Glutamatergic neuron (in vitro differentiated cells): ENCODE results near the gene TBC1D9. TPM values are rescaled to one million over a fixed set of nuclear protein-coding genes. Genes with fewer than 3 reads are reported as not detected.

ENCODE experiments used
- DNase-seq: peaks from one replicate; pipeline ENCODE4 v3.0.0; 2022
- H3K27ac Mint-ChIP-seq: one replicate; pipeline ENCODE4 v1.8.0; 2020; ENCODE audit warnings: mild to moderate bottlenecking, mixed read lengths, inconsistent platforms; ENCODE audit not compliant: unreplicated experiment
- H3K27me3 Mint-ChIP-seq: one replicate; pipeline ENCODE4 v1.8.0; 2020; ENCODE audit warnings: mild to moderate bottlenecking, moderate library complexity, mixed read lengths, inconsistent platforms; ENCODE audit not compliant: unreplicated experiment
- H3K36me3 Mint-ChIP-seq: one replicate; pipeline ENCODE4 v1.8.0; 2020; ENCODE audit warnings: mild to moderate bottlenecking, mixed read lengths, inconsistent platforms; ENCODE audit not compliant: unreplicated experiment
- H3K4me1 Mint-ChIP-seq: one replicate; pipeline ENCODE4 v1.8.0; 2020; ENCODE audit warnings: mild to moderate bottlenecking, low read depth, mixed read lengths, inconsistent platforms; ENCODE audit not compliant: unreplicated experiment
- H3K4me3 Mint-ChIP-seq: one replicate; pipeline ENCODE4 v1.8.0; 2020; ENCODE audit warnings: mild to moderate bottlenecking, mixed read lengths, inconsistent platforms; ENCODE audit not compliant: unreplicated experiment
- H3K9me3 Mint-ChIP-seq: one replicate; pipeline ENCODE4 v1.8.0; 2020; ENCODE audit warnings: mild to moderate bottlenecking, moderate library complexity, mixed read lengths, inconsistent platforms; ENCODE audit not compliant: unreplicated experiment
- total RNA-seq: library from RNA; stranded (reverse); fragmentation: NEBNext Ultra II Directional; extraction: Animal tissue kit (Norgen Biotek cat#: 25700); gene quantifications from one replicate; pipeline ENCODE4 v1.2.1, GENCODE V29; 2021; ENCODE audit not compliant: unreplicated experiment
- TF ChIP-seq, protein P1 (sequence below): fragments of 200-600 bp; sonication (generic); IDR thresholded peaks from one replicate; pipeline ENCODE4 v1.5.0; 2021; ENCODE audit not compliant: partially characterized antibody, unreplicated experiment

The TBC1D9 gene
- total RNA-seq, 1 donor from 2014 or later, result 47.8 TPM

DNA sequence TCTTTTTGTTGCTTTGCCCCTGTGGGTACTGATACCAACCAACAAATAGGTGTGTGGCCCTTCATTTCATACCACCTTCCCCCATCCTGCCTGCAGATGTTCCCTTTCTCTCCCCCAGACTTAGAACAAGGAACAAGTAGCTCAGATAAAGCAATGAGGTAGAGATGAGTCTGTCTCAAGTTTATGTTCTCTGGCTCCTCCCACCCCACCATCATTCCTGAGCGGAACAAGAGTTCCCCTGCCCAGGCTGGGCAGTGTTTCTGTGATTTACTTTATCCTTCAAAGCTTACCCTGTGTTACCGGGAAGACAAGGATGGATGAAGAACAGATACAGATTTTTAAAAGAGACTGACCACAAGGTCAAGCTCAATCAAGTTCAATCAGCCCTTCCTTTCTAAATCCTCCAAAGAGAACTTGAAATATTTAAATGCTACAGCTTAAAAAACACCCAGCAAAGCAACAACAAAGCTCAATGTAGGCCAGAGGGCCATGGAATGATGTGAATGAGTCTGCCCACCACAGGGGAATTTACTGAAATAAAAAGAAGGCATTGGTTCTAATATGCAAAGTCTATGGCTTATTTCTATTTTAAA is 107.4 kb downstream of the TBC1D9 start:
- Mint-ChIP-seq H3K4me1 (no peaks in the 10 kb centered on the region), H3K27ac (no peak overlapping the region), H3K9me3 (peaks cover 3% of the 10 kb centered on the region), H3K27me3 (peaks cover 6% of the 10 kb centered on the region), H3K36me3 (peaks cover 11% of the 10 kb centered on the region), H3K4me3 (no peak overlapping the region)
- TF ChIP-seq, protein P1, sequence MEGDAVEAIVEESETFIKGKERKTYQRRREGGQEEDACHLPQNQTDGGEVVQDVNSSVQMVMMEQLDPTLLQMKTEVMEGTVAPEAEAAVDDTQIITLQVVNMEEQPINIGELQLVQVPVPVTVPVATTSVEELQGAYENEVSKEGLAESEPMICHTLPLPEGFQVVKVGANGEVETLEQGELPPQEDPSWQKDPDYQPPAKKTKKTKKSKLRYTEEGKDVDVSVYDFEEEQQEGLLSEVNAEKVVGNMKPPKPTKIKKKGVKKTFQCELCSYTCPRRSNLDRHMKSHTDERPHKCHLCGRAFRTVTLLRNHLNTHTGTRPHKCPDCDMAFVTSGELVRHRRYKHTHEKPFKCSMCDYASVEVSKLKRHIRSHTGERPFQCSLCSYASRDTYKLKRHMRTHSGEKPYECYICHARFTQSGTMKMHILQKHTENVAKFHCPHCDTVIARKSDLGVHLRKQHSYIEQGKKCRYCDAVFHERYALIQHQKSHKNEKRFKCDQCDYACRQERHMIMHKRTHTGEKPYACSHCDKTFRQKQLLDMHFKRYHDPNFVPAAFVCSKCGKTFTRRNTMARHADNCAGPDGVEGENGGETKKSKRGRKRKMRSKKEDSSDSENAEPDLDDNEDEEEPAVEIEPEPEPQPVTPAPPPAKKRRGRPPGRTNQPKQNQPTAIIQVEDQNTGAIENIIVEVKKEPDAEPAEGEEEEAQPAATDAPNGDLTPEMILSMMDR, result no peak
- no peak for DNase-seq

DNA sequence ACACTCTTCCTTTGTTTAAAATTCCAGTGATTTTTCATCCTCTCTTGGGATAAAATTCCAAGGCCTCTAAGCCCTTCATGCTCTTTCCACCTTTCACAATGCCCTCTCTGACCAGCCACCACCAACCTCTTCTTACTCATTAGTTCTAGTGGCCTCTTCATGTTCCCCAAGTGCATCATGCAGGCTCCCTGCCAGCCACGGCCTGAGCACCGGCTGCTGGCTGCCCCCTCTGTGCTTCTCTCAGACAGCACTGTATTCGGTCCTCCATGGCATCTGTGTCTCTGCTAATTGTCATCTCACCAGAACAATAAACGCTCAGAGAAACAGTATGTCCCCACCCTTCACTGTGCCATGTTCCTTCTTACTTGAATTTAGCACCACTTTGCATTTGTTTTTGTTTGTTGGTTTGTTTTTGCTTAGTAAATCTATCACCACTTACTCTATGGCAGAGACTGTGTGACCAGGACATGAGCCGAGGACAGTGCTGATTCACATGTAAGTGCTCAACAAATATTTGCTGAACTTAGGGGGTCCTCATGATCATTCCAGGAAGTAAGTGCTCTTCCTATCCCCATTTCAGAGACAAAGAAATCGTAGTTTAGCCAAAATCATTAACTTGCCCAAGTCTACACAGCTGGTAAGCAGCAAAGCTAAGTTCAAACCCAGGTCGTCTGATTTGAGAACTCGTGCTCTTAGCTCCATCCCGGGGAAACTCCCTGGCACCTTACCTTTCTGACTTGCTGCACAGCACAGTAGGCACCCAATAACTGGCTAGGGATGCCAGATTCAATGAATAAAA is 110.4 kb downstream of the TBC1D9 start:
- H3K9me3 Mint-ChIP-seq, result peaks cover 8% of the 10 kb centered on the region
- H3K27me3 Mint-ChIP-seq, result peaks cover 11% of the 10 kb centered on the region
- TF ChIP-seq, protein P1, result no peak
- H3K4me1 Mint-ChIP-seq, result no peaks in the 10 kb centered on the region
- H3K36me3 Mint-ChIP-seq, result peaks cover 11% of the 10 kb centered on the region
- H3K27ac Mint-ChIP-seq, result no peak overlapping the region
- DNase-seq, result no peak
- no peak overlapping the region for H3K4me3 Mint-ChIP-seq

DNA sequence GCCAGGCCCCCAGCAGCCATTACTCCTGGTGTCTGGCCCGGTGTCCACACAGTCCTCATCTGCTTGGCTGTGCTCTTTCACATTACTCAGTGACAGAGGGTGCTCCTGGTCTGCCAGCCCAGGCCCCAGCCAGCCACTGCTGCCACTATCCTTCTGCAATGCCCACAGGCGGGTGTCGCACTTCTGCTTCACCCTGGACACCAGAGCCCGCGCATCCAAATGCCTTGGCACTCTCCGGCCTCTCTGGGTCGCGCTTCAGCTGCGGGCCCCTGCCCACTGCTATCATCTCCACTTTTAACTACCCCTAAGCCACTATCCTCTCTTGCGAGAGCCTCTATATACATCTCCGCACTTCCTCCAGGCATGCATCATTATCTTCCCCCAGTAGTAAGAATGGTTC is 111.0 kb downstream of the TBC1D9 start:
- Mint-ChIP-seq H3K27ac (no peak overlapping the region), H3K36me3 (peaks cover 10% of the 10 kb centered on the region), H3K4me1 (no peaks in the 10 kb centered on the region), H3K9me3 (peaks cover 8% of the 10 kb centered on the region), H3K27me3 (peaks cover 11% of the 10 kb centered on the region), H3K4me3 (no peak overlapping the region)
- DNase-seq, result no peak
- TF ChIP-seq, protein P1, result no peak

DNA sequence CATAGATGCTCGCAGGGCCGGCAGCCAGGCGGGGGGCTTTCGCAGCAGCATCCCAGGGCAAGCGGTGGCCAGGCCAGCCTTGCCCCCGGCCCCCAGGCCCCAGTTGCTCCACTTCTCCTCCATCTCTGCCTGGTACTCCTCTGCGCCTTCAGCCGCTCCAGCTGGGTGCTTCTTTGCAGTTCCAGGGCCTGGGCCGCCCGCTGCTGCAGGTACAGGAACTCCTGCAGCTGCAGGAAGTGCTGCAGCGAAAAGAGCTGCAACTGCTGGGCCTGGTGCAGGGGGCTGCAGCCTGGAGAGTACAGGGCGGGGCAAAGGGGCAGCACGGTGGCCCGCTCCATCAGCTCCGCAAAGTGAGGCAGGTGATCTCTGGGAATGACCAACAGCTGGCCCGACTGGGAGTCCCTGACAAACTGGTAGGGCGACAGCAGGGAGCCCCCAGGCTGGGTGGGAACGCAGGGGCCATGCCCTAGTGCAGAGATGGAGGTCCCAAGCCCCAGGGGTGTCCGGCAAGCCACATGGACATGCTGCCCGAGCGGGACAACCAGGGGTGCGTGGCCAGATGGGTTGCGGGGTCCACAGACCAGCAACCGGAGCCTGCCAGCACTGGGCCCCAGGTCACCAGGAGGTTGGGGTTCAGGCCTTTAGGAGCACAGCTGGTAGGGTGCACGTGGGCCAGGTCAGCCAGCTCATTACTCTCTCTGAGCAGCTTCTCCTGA is 111.6 kb downstream of the TBC1D9 start:
- Mint-ChIP-seq H3K27ac (no peak overlapping the region), H3K27me3 (peaks cover 11% of the 10 kb centered on the region), H3K4me1 (no peaks in the 10 kb centered on the region), H3K4me3 (no peak overlapping the region), H3K9me3 (peaks cover 8% of the 10 kb centered on the region), H3K36me3 (peaks cover 6% of the 10 kb centered on the region)
- DNase-seq, result no peak
- TF ChIP-seq, protein P1, result no peak
